Epithelial cell of proximal tubule (primary cell): ENCODE data around the gene WDFY4. TPM values are rescaled to one million over a fixed set of nuclear protein-coding genes. Genes with fewer than 3 reads are reported as not detected.

Experiments used
- DNase-seq: peaks from one replicate; pipeline ENCODE4 v3.0.0-alpha.2; 2011; ENCODE audit warnings: low read depth
- H3K4me3 ChIP-seq: 2 replicates; pipeline ENCODE4 v1.5.1; 2011; ENCODE audit warnings: low read depth, mild to moderate bottlenecking, low read length
- total RNA-seq: library from RNA; depleted of rRNA; stranded (reverse); fragments of >200 nt; gene quantifications from 2 replicates; pipeline ENCODE4 v1.2.3, GENCODE V29; 2015
- TF ChIP-seq, protein P1 (sequence below): conservative IDR thresholded peaks from 2 replicates; pipeline ENCODE4 v1.5.1; 2012; ENCODE audit warnings: low read depth, mild to moderate bottlenecking, low read length

Gene WDFY4
- total RNA-seq, 1 donor from 2014 or later = not detected

DNA sequence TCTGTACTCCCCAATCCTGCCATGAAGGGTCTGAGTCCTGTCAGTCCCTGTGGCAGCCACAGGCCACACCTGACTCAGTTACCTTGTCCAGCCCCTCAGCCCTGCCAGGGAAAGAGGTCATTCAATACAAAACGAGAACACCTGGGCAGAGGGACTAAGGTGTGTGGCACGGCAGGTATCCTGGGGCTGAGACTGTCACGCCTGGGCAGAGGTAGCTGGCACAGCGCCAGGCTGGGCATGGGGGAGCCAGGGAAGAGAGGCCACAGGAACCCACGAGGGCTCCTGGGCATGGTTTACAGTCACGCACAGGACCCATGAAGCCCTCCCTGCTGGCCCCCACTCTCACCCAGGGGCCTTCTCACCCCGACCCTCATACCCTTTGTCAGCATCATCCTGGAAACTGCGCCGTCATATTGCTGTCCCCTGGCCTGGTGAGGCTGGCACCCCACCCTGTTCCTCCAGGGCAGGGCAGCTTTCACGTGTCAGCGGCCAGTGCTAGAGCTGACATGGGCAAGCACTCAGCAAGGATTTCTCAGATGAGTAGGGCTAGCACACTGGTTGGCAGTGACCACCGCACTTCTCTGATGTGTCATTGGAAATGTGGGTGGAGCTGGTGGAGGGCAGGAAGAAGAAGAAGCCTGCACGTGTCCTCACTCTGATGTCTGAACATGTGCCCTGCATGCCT is 212.2 kb downstream of the WDFY4 start:
- TF ChIP-seq, protein P1, sequence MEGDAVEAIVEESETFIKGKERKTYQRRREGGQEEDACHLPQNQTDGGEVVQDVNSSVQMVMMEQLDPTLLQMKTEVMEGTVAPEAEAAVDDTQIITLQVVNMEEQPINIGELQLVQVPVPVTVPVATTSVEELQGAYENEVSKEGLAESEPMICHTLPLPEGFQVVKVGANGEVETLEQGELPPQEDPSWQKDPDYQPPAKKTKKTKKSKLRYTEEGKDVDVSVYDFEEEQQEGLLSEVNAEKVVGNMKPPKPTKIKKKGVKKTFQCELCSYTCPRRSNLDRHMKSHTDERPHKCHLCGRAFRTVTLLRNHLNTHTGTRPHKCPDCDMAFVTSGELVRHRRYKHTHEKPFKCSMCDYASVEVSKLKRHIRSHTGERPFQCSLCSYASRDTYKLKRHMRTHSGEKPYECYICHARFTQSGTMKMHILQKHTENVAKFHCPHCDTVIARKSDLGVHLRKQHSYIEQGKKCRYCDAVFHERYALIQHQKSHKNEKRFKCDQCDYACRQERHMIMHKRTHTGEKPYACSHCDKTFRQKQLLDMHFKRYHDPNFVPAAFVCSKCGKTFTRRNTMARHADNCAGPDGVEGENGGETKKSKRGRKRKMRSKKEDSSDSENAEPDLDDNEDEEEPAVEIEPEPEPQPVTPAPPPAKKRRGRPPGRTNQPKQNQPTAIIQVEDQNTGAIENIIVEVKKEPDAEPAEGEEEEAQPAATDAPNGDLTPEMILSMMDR = no peak
- DNase-seq = no peak
- no peak overlapping the region for H3K4me3 ChIP-seq

DNA sequence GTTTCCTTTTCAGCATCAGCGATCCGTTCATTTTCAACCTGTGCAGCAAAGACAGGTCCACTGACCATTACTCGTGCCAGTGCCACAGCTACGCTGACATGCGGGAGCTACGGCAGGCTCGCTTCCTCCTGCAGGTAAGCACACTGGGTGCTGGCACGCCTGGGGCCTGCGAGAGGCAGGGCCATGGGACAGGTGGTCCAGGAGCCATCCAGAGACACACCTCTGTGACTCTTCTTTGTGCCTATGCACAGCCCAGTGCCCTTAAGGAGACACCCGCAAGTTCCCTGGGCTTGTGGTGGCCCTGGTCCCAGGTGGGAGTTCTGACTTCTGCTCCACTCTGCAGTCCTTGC is 212.7 kb downstream of the WDFY4 start:
- no peak for DNase-seq
- H3K4me3 ChIP-seq = no peak overlapping the region
- TF ChIP-seq, protein P1 = no peak

DNA sequence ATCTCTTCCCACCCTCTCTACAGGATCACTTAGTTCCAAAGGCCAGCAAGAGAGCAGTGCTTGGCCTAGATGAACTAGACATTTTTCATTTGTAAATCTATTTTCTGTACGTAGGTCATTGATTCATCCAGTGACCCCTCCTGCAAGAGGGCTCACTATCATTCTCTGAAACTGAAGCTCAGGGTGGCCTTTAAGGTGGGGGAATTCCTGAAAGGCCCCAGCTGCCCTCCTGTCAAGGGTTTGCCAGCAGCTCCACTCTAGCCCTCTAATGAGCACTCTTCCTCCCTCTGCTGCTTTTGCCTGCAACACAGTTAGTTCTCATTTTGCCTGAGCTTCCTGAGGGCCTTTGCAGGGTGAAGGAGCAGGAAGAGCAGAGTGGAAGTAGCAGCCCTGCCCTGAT is 213.8 kb downstream of the WDFY4 start:
- no peak overlapping the region for H3K4me3 ChIP-seq
- no peak for DNase-seq
- TF ChIP-seq, protein P1 = no peak

DNA sequence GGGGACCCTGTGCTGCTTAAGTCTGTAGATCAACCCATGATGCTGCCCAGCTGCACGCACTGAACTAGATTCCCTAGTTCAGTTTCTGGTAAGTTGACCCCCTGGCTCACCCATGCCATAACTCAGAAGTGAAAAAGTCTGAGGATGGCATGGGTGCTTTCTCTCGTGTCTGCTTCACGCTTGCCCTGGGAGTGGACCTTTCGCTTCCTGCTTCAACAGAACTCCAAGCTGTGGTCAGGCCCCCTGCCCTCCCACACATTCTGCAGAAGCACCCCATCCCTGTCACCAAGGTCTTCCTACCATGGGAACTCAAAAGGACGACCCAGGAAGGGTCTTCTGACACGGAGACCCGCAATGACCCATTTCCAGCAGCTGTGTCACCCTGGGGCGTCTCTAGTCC is 215.1 kb downstream of the WDFY4 start:
- no peak overlapping the region for H3K4me3 ChIP-seq
- DNase-seq = no peak
- TF ChIP-seq, protein P1 = no peak

DNA sequence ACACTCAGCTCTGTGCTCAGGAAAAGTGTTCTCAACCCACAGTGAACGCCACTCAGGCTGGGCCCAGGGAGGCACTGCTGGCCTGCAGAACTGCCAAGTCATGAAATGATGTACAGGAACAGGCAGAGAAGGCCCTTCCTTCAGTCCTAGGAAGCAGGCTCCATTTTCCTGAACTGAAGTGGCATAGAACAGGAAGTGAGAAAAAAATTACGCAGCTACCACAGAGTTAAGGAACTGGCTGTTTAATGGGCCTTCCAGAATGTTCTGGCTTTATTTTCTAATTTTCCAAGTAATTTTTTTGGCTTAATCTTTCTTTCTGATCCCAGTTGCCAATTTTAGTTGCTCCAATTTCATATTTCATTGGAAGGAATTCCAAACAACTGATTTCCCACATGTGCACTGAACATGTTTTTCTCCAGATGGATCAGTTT is 215.7 kb downstream of the WDFY4 start:
- no peak for DNase-seq
- no peak overlapping the region for H3K4me3 ChIP-seq
- TF ChIP-seq, protein P1 = no peak

DNA sequence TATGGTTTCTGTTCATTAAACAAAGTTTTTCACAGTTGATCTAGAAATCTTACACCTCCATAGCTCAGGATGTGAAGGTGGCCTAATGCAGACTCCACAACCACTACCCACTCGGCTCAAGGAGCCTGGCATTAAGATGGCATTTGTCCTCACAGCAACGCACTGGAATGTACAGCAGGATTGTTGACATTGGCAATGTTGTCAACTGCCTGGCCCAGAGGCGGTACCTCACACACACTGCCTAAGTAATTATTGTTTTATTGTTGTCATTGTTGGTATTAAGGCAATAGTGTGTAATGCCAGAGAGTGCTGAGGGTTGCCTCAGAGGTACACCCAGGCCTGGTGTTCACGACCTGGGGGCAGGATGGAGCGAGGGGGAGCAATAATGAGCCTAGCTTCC is 216.6 kb downstream of the WDFY4 start:
- no peak for DNase-seq
- TF ChIP-seq, protein P1 = no peak
- no peak overlapping the region for H3K4me3 ChIP-seq

DNA sequence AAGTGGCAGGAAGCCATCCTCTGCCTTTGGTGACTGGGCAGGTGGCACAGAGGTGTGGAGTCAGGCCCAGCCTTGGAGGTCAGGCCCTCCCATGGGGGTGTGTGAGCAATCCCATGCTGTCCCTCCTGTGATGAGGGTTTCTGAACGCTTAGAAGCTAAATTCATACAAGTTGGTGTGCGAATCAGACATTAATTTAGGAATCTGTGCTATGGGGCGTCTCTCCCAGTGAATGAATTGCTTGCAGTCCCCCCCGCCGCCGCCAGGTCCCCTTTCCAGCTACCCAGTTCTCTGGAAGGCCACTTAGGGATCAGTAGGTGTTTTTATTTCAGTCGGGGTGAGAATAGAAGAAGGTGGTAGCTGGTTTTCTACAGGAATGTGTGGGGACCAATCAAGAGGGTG is 217.4 kb downstream of the WDFY4 start:
- H3K4me3 ChIP-seq = no peak overlapping the region
- TF ChIP-seq, protein P1 = no peak
- no peak for DNase-seq
